Loucy (cell line): ENCODE measurements around the gene CSAG1.
"Not testable (repeated sequence)": the region's sequence is repeated elsewhere in the genome, so short reads cannot be mapped to it uniquely, and the experiment has no call there.

Experiments used
- H2AFZ ChIP-seq: fragments of 200-600 bp; sonication (generic); 2 replicates; pipeline ENCODE4 v1.6.0; 2016; ENCODE audit warnings: antibody characterized with exemption, mild to moderate bottlenecking, low read length, moderate library complexity
- H3F3A ChIP-seq: fragments of 200-600 bp; 2 replicates; pipeline ENCODE4 v1.6.0; 2016; ENCODE audit warnings: antibody characterized with exemption, low read depth, mild to moderate bottlenecking
- H3K27me3 ChIP-seq: fragments of 200-600 bp; sonication (generic); 2 replicates; pipeline ENCODE4 v1.6.1; 2014; ENCODE audit warnings: low read length, mild to moderate bottlenecking; ENCODE audit not compliant: insufficient read depth, poor library complexity, severe bottlenecking
- H3K36me3 ChIP-seq: fragments of 200-600 bp; sonication (generic); 2 replicates; pipeline ENCODE4 v1.6.1; 2016; ENCODE audit warnings: low read length; ENCODE audit not compliant: insufficient read depth
- H3K4me1 ChIP-seq: fragments of 200-600 bp; sonication (generic); 2 replicates; pipeline ENCODE4 v1.5.1; 2014; ENCODE audit warnings: low read length, mild to moderate bottlenecking; ENCODE audit not compliant: insufficient read depth, poor library complexity, severe bottlenecking
- H3K4me2 ChIP-seq: fragments of 200-600 bp; sonication (generic); 2 replicates; pipeline ENCODE4 v1.6.0; 2014; ENCODE audit warnings: antibody characterized with exemption, low read length, low read depth, mild to moderate bottlenecking; ENCODE audit not compliant: poor library complexity, severe bottlenecking
- H3K4me3 ChIP-seq: fragments of 200-600 bp; sonication (generic); 2 replicates; pipeline ENCODE4 v1.5.1; 2014; ENCODE audit warnings: low read length, mild to moderate bottlenecking, mixed read lengths; ENCODE audit not compliant: poor library complexity, severe bottlenecking
- H3K79me2 ChIP-seq: fragments of 200-600 bp; sonication (generic); 2 replicates; pipeline ENCODE4 v1.6.1; 2014; ENCODE audit warnings: low read length; ENCODE audit not compliant: insufficient read depth
- H3K9ac ChIP-seq: fragments of 200-600 bp; sonication (generic); 2 replicates; pipeline ENCODE4 v1.6.0; 2014; ENCODE audit warnings: mild to moderate bottlenecking, low read depth, low read length, moderate library complexity; ENCODE audit not compliant: poor library complexity, severe bottlenecking
- H3K9me2 ChIP-seq: fragments of 200-600 bp; sonication (generic); replicated peaks from 2 replicates; pipeline ENCODE4 v1.6.1; 2016; ENCODE audit warnings: low read depth, low read length, mixed read lengths
- H3K9me3 ChIP-seq: fragments of 200-600 bp; sonication (generic); 2 replicates; pipeline ENCODE4 v1.6.1; 2014; ENCODE audit warnings: mild to moderate bottlenecking, antibody characterized with exemption, low read length, low read depth; ENCODE audit not compliant: insufficient read depth
- H4K20me1 ChIP-seq: fragments of 200-600 bp; sonication (generic); 2 replicates; pipeline ENCODE4 v1.6.0; 2014; ENCODE audit warnings: antibody characterized with exemption, low read length, mild to moderate bottlenecking; ENCODE audit not compliant: insufficient read depth, poor library complexity, severe bottlenecking
- CTCF ChIP-seq: fragments of 200-600 bp; sonication (generic); conservative IDR thresholded peaks from 2 replicates; pipeline ENCODE4 v1.5.1; 2014; ENCODE audit warnings: mild to moderate bottlenecking, antibody characterized with exemption, low read length
- EZH2phosphoT487 ChIP-seq: fragments of 200-600 bp; IDR thresholded peaks from 2 replicates; pipeline ENCODE4 v1.6.1; 2018; ENCODE audit warnings: antibody characterized with exemption, mild to moderate bottlenecking, moderate library complexity, borderline replicate concordance

Gene CSAG1

DNA sequence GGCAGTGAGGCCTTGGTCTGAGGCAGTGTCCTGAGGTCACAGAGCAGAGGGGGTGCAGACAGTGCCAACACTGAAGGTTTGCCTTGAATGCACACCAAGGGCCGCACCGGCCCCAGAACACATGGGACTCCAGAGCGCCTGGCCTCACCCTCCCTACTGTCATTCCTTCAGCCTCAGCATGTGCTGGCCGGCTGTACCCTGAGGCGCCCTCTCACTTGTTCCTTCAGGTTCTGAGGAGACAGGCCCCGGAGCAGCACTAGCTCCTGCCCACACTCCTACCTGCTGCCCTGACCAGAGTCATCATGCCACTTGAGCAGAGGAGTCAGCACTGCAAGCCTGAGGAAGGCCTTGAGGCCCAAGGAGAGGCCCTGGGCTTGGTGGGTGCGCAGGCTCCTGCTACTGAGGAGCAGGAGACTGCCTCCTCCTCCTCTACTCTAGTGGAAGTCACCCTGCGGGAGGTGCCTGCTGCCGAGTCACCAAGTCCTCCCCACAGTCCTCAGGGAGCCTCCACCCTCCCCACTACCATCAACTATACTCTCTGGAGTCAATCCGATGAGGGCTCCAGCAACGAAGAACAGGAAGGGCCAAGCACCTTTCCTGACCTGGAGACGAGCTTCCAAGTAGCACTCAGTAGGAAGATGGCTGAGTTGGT is 2.5 kb upstream of the CSAG1 start:
- no peak overlapping the region for H2AFZ ChIP-seq
- no peaks in the 10 kb centered on the region for H3K4me1 ChIP-seq
- no peak overlapping the region for H3K9ac ChIP-seq
- no peaks in the 10 kb centered on the region for H3K27me3 ChIP-seq
- no peaks in the 10 kb centered on the region for H3K9me3 ChIP-seq
- H3K4me2 ChIP-seq, result no peak overlapping the region
- H3K9me2 ChIP-seq, result no peaks in the 10 kb centered on the region
- no peaks in the 10 kb centered on the region for H3K36me3 ChIP-seq
- H3F3A ChIP-seq, result no peaks in the 10 kb centered on the region
- no peaks in the 10 kb centered on the region for H4K20me1 ChIP-seq
- TF ChIP-seq CTCF, result no peak
- no peak for TF ChIP-seq EZH2phosphoT487
- no peaks in the 10 kb centered on the region for H3K79me2 ChIP-seq
- H3K4me3 ChIP-seq, result no peak overlapping the region

GRCh38 chrX:152735101-152735500 is 1.6 kb upstream of the CSAG1 start:
- no peaks in the 10 kb centered on the region for H3K9me2 ChIP-seq
- no peak overlapping the region for H2AFZ ChIP-seq
- no peaks in the 10 kb centered on the region for H3K9me3 ChIP-seq
- no peaks in the 10 kb centered on the region for H3K4me1 ChIP-seq
- TF ChIP-seq CTCF (no peak), EZH2phosphoT487 (no peak)
- no peak overlapping the region for H3K4me3 ChIP-seq
- H3K79me2 ChIP-seq, result no peaks in the 10 kb centered on the region
- H3K27me3 ChIP-seq, result no peaks in the 10 kb centered on the region
- no peaks in the 10 kb centered on the region for H3K36me3 ChIP-seq
- no peaks in the 10 kb centered on the region for H3F3A ChIP-seq
- H3K9ac ChIP-seq, result no peak overlapping the region
- no peak overlapping the region for H3K4me2 ChIP-seq
- no peaks in the 10 kb centered on the region for H4K20me1 ChIP-seq

- not testable (repeated sequence) for H4K20me1 ChIP-seq, H3K36me3 ChIP-seq, H2AFZ ChIP-seq, H3K4me2 ChIP-seq, H3K4me1 ChIP-seq, H3K4me3 ChIP-seq, H3K9me2 ChIP-seq, H3K9me3 ChIP-seq, H3F3A ChIP-seq, H3K79me2 ChIP-seq, H3K27me3 ChIP-seq, H3K9ac ChIP-seq
Measured at GRCh38 chrX:152734143-152734858, 780 bp upstream of the CSAG1 start.

DNA sequence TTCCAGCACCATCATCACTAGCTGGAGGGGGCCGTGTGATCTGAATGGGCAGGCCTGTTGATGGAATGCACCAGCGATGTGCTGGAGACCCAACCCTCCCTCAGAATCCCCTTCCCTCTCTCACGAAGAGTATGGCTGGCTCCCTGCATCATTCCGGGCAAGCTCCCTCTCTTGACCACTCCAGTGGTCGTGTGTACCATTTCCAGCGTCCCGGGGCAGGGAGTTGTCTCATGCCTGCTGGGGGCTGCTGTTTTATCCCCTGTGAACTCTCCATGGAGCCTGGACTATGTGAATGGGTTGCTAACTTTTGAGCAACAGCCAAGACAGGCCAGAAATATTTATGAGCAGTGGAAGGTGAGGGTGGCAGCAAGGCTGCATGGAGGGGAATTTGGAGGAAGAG is 8.1 kb downstream of the CSAG1 start:
- Histone ChIP-seq H3K4me3 (no peak overlapping the region), H3K9me3 (no peaks in the 10 kb centered on the region), H4K20me1 (no peaks in the 10 kb centered on the region), H3K79me2 (no peaks in the 10 kb centered on the region), H3K9ac (no peak overlapping the region), H3K9me2 (no peaks in the 10 kb centered on the region), H3F3A (no peaks in the 10 kb centered on the region), H3K36me3 (no peaks in the 10 kb centered on the region), H3K4me1 (no peaks in the 10 kb centered on the region), H3K4me2 (no peak overlapping the region), H2AFZ (no peak overlapping the region), H3K27me3 (no peaks in the 10 kb centered on the region)
- TF ChIP-seq EZH2phosphoT487 (no peak), CTCF (no peak)

GRCh38 chrX:152713815-152714787 is 19.4 kb downstream of the CSAG1 start, which contains the start of gene MAGEA2B:
Gene MAGEA2B (plus strand): TSS chrX:152714628. CDS start chrX:152717107, 2,479 bp downstream.
- not testable (repeated sequence) for H3K79me2 ChIP-seq, H3K36me3 ChIP-seq, H3K9me2 ChIP-seq, H3K9ac ChIP-seq, H2AFZ ChIP-seq, H4K20me1 ChIP-seq, H3K4me3 ChIP-seq, H3K9me3 ChIP-seq, H3K4me1 ChIP-seq, H3F3A ChIP-seq, H3K27me3 ChIP-seq, H3K4me2 ChIP-seq
